Measurements from ENCODE around the gene SLC41A3.

GRCh38 chr3:126112531-126113237 lies 28.8 kb upstream of the SLC41A3 start:
- TF ChIP-seq CTCF (IDR thresholded peaks at IDR 0.05) (no peak), POLR2A (IDR thresholded peaks at IDR 0.05) (no peak), POLR2AphosphoS5 (IDR thresholded peaks at IDR 0.05) (no peak)
